Esophagus muscularis mucosa (tissue), 4 donors: Measurements from ENCODE around the gene AKAP13.

Source experiments
- CTCF ChIP-seq, 3 experiments: fragments of 200-600 bp in 2 of 3; fragments of 450-650 bp in 1 of 3; sonication (generic) in 2 of 3; IDR thresholded peaks; one replicate each; pipeline ENCODE4 v1.5.1; 2017 to 2019; ENCODE audit warnings: antibody characterized with exemption in 3 of 3, mild to moderate bottlenecking in 2 of 3, moderate library complexity in 1 of 3
- EP300 ChIP-seq: sonication (generic); formaldehyde crosslinking; IDR thresholded peaks from one replicate; pipeline ENCODE4 v1.6.1; 2017; ENCODE audit warnings: antibody characterized with exemption
- POLR2A ChIP-seq: fragments of 450-650 bp; IDR thresholded peaks from one replicate; pipeline ENCODE4 v1.6.1; 2017; ENCODE audit warnings: antibody characterized with exemption, moderate library complexity, mild to moderate bottlenecking, low read depth

GRCh38 chr15:85490856-85491255 lies 110.5 kb downstream of the AKAP13 start:
- TF ChIP-seq EP300 (no peak), CTCF (IDR thresholded peaks at IDR 0.05) (no peak), POLR2A (no peak)
